Esophagus squamous epithelium (tissue), 4 donors: ENCODE measurements around the gene MEPCE.

Source experiments
- CTCF ChIP-seq, 6 experiments: fragments of 450-650 bp in 4 of 6; fragments of 200-600 bp in 2 of 6; sonication (generic) in 2 of 6; IDR thresholded peaks; one replicate each; pipeline ENCODE4 v1.5.1; 2016 to 2019; ENCODE audit warnings: antibody characterized with exemption in 6 of 6, mild to moderate bottlenecking in 4 of 6, moderate library complexity in 4 of 6
- POLR2A ChIP-seq, 4 donors: fragments of 450-650 bp; IDR thresholded peaks; one replicate each; pipeline ENCODE4 v1.6.1; 2017; ENCODE audit warnings: antibody characterized with exemption in 4 of 4, mild to moderate bottlenecking in 4 of 4, moderate library complexity in 3 of 4

GRCh38 chr7:100427762-100428198 lies 1.9 kb upstream of the MEPCE start:
- TF ChIP-seq CTCF (IDR thresholded peaks at IDR 0.05): no peak
- TF ChIP-seq POLR2A (IDR thresholded peaks at IDR 0.05): no peak
